ENCODE measurements around the gene RPL27. TPM values are rescaled to one million over a fixed set of nuclear protein-coding genes. Genes with fewer than 3 reads are reported as not detected.
"Not testable (repeated sequence)": the region's sequence is repeated elsewhere in the genome, so short reads cannot be mapped to it uniquely, and the experiment has no call there.

Gene RPL27
- total and polyA plus RNA-seq, 2 donors (not counting 3 experiments of a cell fraction or from before 2014, with no cell fraction given) = 1,014 to 2,467 TPM

- ChIA-PET CTCF (interaction anchor here (0.7 to 1.9 kb wide), 2 partner anchors 9 to 23 kb away, joined by 3 to 8 read pairs; partner anchors contain the start of gene RPL27), POLR2A (no interaction called here)
- no peak overlapping the region for H3K4me2 ChIP-seq (ENCODE audit: insufficient read depth, low read length)
- H3K9me3 ChIP-seq (replicated peaks; ENCODE audit: control insufficient read depth, insufficient read depth, low read length) = no peaks in the 10 kb centered on the region
- no peaks in the 10 kb centered on the region for H3K9me1 ChIP-seq (replicated peaks; ENCODE audit: control insufficient read depth, extremely low read depth, insufficient read depth, low read length)
- H2AFZ ChIP-seq (ENCODE audit: low read depth, low read length) = no peak overlapping the region
- no peak for TF ChIP-seq POLR2AphosphoS5 (IDR thresholded peaks at IDR 0.05; ENCODE audit: insufficient read depth, low read depth, low read length)
- no peak for TF ChIP-seq EZH2 (IDR thresholded peaks at IDR 0.05; ENCODE audit: borderline replicate concordance, low read depth, low read length, severe bottlenecking)
- TF ChIP-seq MAX (IDR thresholded peaks at IDR 0.05; ENCODE audit: insufficient read depth, insufficient read length) = no peak
- TF ChIP-seq FOS (IDR thresholded peaks at IDR 0.05; ENCODE audit: borderline replicate concordance, insufficient read depth, low read length) = no peak
- no peak for TF ChIP-seq MYC (IDR thresholded peaks at IDR 0.05; ENCODE audit: low read depth, low read length)
- TF ChIP-seq POLR2A (IDR thresholded peaks at IDR 0.05; ENCODE audit: low read depth, low read length) = no peak
- no peak overlapping the region for H3K27ac ChIP-seq (ENCODE audit: insufficient read depth, low read depth, low read length)
- no peak overlapping the region for H3K4me3 ChIP-seq (replicated peaks in 1 of 3; ENCODE audit: insufficient read depth in 1 of 3, low read depth in 1 of 3, low read length in 3 of 3)
- BruUV-seq (replicated peaks) = no TSS peak
- H4K20me1 ChIP-seq (replicated peaks; ENCODE audit: control insufficient read depth, extremely low read depth, insufficient read depth, low read length) = no peaks in the 10 kb centered on the region
- intact Hi-C loops (cut with micrococcal nuclease) (no loop called here), dilution Hi-C loops (cut with MboI; ENCODE audit: extremely low pct_ligation_motif_present, low sequenced_read_pairs) (no loop called here)
- FAIRE-seq (no peak), DNase-seq (ENCODE audit: low read depth, low spot score) (no peak)
- no peaks in the 10 kb centered on the region for H3K79me2 ChIP-seq (ENCODE audit: control insufficient read depth, insufficient read depth, low read length)
- H3K4me1 ChIP-seq (ENCODE audit: control insufficient read depth, extremely low read depth, insufficient read depth, low read length) = peaks cover 6% of the 10 kb centered on the region
- peaks cover 2% of the 10 kb centered on the region in 2 experiments for H3K27me3 ChIP-seq (ENCODE audit: control insufficient read depth in 2 of 2, insufficient read depth in 2 of 2, low read length in 2 of 2)
- H3K9ac ChIP-seq (replicated peaks; ENCODE audit: extremely low read depth, insufficient read depth, low read length) = no peak overlapping the region
- no peaks in the 10 kb centered on the region for H3K36me3 ChIP-seq (ENCODE audit: control insufficient read depth in 2 of 2, extremely low read depth in 1 of 2, insufficient read depth in 2 of 2, low read length in 2 of 2)
Observed at GRCh38 chr17:42975265-42975664, 23.0 kb upstream of the RPL27 start.

GRCh38 chr17:42975701-42976100 lies 22.5 kb upstream of the RPL27 start:
- H4K20me1 ChIP-seq (replicated peaks; ENCODE audit: control insufficient read depth, extremely low read depth, insufficient read depth, low read length); H3K4me1 ChIP-seq (ENCODE audit: control insufficient read depth, extremely low read depth, insufficient read depth, low read length); H3K9ac ChIP-seq (replicated peaks; ENCODE audit: extremely low read depth, insufficient read depth, low read length); dilution Hi-C loops (cut with MboI; ENCODE audit: extremely low pct_ligation_motif_present, low sequenced_read_pairs); H3K4me2 ChIP-seq (ENCODE audit: insufficient read depth, low read length); H3K27ac ChIP-seq (ENCODE audit: insufficient read depth, low read depth, low read length); H3K27me3 ChIP-seq (ENCODE audit: control insufficient read depth in 2 of 2, insufficient read depth in 2 of 2, low read length in 2 of 2); DNase-seq (ENCODE audit: low read depth, low spot score); FAIRE-seq; POLR2A ChIA-PET; H3K79me2 ChIP-seq (ENCODE audit: control insufficient read depth, insufficient read depth, low read length); H2AFZ ChIP-seq (ENCODE audit: low read depth, low read length); H3K4me3 ChIP-seq (replicated peaks in 1 of 3; ENCODE audit: insufficient read depth in 1 of 3, low read depth in 1 of 3, low read length in 3 of 3); intact Hi-C loops (cut with micrococcal nuclease); H3K9me3 ChIP-seq (replicated peaks; ENCODE audit: control insufficient read depth, insufficient read depth, low read length); H3K36me3 ChIP-seq (ENCODE audit: control insufficient read depth in 2 of 2, extremely low read depth in 1 of 2, insufficient read depth in 2 of 2, low read length in 2 of 2); H3K9me1 ChIP-seq (replicated peaks; ENCODE audit: control insufficient read depth, extremely low read depth, insufficient read depth, low read length); BruUV-seq (replicated peaks): not testable (repeated sequence)
- CTCF ChIA-PET = interaction anchor here (0.7 to 1.0 kb wide), 2 partner anchors 8 to 22 kb away, joined by 3 to 4 read pairs; partner anchors contain the start of gene RPL27

Measured in endothelial cell of umbilical vein (primary cell).